NCI-H187 (cell line): Measurements from ENCODE around the gene IPO8.

ENCODE experiments used
- DNase-seq, 2 experiments: peaks; one replicate each; lab custom pipeline; 2025; lab: John Stamatoyannopoulos, UW

IPO8 gene

GRCh38 chr12:30695199-30696102, at the start of gene IPO8:
Gene IPO8, minus strand, starts transcription at chr12:30695869. Its CDS starts 222 bp downstream, at chr12:30695647.
- peak; percentile 75 to 83 for DNase-seq

GRCh38 chr12:30744321-30744720, 48.7 kb upstream of the IPO8 start:
- DNase-seq = no peak

- no peak for DNase-seq
Observed at GRCh38 chr12:30740274-30740673, 44.6 kb upstream of the IPO8 start.

- no peak for DNase-seq
Observed at GRCh38 chr12:30739020-30739419, 43.4 kb upstream of the IPO8 start.

DNA sequence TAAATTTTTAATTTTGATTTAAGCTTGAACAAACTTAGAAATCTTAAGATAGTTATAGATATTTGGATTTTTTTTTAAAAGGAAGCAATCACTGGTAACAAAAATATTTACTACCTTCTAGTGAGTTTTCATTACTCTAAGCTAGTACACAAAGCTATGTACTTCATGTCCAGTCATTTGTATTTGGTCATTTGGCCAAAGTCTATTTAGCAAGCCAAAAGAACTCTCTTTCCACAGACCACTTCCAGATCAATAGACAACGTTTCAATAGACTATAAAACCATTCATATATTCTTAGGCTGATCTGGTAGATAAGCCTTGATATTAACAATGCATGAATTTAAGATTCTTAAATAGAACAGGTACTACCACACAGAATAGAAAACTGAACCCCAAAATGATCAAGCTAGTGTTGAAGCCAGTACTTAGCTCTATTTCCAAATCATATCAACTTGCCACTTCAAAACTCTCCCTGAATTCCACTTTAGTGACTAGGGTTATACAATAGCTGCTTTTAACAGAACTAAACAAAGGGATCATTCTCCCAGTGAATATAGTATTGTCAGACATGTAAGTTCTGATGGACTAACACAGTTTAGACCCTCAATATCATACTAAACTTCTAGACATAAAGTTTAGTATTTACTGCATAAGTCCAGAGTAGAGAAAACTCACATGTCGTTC, 37.4 kb upstream of the IPO8 start:
- no peak for DNase-seq

DNA sequence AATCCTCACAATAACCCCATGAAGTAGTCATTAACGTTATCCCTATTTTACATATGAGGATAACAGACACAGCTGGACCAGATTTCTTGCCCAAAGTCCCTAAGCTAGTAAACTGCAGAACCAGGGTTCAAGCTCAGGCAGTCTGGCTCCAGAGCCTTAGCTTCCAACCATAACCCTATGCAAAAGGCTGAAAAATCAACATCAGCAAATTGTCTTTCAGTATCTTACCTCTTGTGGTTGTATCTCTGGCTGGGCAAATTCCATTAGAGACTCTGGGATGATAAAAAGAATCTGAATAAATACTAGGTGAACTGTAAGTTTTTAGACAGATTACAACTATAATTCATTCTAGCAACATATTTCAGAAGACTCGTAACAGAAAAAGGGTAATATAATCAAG, 34.3 kb upstream of the IPO8 start:
- DNase-seq = no peak

DNA sequence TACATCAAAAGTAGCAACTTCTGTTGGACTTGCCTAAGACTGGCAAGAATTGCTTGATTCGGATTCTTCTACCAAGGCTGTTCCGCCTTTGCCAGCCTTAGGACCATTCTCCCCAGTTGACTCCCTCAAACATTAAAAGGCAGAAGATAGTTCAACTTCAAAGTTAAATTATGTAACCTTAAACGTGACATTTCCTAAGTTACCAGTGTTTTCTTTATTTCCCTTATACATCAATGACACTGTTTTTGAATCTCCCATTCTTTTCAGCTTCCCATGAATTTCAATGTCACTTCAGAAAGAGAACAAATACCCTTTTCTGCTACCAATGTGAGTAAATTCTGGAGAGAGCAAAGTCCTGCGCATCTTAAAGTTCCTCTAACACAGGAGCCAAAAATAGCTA, 33.9 kb upstream of the IPO8 start:
- DNase-seq = no peak

- DNase-seq = no peak
Observed at GRCh38 chr12:30726647-30727046, 31.0 kb upstream of the IPO8 start.

DNA sequence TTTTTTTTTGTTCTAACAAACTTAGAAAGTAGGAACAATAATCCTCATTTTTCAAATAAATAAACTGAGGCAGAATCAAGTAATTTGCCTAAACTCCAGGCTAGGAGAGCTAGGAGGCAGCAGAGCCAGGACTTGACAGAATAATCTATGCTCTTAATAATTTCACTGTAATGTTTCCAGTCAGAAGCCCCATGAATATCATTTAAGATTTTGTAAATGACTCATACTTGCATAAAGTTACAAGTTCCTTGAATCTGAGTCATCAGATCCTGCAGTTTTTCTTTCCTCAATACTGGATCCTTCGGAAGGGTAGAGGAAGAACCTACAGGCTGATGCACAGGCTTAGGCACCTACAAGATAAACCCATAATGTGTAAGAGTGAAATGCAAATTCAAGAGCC, 30.1 kb upstream of the IPO8 start:
- DNase-seq = no peak

GRCh38 chr12:30719060-30719459, 23.4 kb upstream of the IPO8 start:
- no peak for DNase-seq

- DNase-seq = no peak
Observed at GRCh38 chr12:30707613-30708342, 12.1 kb upstream of the IPO8 start.

- DNase-seq = no peak
Observed at GRCh38 chr12:30706476-30706875, 10.8 kb upstream of the IPO8 start.

DNA sequence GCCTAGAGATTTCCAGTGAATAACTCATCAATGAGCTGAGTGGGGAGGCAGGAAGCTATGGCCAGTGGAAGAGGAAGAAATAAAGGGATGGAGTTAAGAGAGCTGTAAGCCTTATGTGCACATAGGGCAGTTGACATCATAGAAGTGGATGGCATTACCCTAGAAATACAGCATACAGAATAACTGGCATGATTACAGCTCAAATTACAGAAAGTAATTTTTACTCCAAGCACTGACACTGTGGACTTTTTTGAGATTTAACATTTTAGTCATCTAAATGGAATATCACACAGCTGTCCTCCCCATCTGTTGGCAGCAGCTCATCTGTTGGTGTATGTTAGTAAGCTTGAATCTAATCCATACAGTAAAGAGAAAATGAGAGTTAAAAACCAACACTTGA, 5.4 kb upstream of the IPO8 start:
- no peak for DNase-seq

DNA sequence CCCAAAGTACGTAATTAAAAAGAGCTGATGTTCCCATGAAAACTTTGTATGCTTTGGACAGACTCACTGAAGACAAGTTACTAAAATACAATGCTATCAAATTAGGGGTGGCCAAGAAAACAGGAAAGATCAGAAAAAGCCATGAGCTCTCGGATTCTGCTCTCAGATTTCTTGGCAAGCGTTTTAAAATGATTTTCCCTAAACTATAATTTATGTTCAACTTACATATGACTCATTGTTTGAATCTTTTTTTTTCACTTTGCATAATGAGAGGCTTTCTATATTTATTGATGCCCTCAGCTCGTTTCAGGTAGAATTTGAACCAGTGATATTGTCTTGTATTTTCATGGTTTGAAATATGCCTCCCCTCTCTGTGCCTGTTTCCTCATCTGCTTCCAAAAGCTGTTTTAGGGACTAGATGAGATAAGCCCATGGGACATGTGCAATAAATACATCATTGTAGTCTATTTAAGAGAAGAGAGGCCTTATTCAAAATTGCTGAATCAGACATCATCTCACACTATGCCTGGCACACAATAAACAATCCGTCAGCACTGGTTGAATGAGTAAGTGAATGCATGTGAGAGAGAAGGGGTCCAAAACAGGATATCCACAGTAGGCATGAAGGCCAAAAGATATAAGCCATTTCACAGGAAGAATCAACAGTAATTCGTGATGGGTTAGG, 4.7 kb upstream of the IPO8 start:
- DNase-seq = no peak

DNA sequence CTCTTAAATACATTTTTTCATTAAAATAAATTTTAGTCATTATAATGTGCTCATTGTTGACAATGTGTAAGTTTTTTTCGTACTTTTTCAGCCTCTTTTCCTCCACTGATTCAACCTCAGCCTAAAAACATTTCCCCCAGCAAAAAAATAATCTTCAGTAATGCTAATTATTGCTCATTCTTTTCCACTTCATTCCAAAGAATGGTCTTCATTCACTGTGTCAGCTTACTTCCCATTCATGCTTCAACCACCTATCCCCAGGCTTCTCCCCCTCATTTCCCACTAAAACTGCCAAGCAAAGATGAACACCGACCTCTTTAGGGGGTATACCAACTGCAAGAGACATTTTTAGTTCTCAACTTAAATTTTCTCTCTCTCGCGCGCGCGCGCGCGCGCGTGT, 2.7 kb upstream of the IPO8 start:
- no peak for DNase-seq

GRCh38 chr12:30696943-30697342, 1.3 kb upstream of the IPO8 start:
- DNase-seq = no peak

DNA sequence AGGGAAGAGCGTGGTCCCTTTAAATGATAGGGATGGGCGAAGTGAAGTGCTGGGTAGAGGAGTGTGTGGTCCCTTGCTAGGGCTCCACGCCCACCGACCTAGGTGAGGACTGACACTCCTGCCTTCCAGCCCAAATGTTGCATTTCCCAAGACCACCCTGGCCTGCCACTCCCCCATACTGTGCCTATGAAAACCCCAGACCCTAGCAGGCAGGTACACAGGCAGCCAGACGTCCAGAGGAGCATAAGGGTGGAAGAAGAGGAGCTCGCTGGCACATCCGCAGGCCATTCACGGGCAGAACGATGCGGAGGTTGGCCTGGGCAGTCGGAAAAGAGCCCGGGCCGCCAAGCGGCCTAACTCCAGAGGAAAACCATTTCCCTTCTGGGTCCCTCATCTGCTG, 817 bp upstream of the IPO8 start:
- no peak for DNase-seq

GRCh38 chr12:30696103-30696408, 387 bp upstream of the IPO8 start:
- DNase-seq = no peak

- DNase-seq = peak in 1 of 2 experiments; percentile 6
Observed at GRCh38 chr12:30694412-30695198, 1.1 kb downstream of the IPO8 start.

DNA sequence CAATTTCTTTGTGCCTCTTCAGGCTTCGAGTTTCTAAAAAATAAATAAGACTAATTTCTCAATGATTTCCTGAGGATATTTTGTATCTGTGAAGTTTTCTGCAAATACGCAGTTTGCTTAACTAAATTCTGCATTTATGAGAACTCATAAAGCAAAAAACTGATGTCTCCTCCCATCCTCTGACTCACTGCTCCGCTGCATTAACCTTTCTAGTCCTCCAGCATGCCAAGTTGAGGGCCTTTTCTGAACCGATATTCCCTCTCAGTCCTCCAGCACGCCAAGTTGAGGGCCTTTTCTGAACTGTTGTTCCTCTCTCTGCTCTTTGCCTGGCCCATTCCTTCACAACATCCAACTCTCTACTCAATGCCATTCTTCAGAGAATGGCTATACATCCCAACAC, 3.2 kb downstream of the IPO8 start:
- no peak for DNase-seq

DNA sequence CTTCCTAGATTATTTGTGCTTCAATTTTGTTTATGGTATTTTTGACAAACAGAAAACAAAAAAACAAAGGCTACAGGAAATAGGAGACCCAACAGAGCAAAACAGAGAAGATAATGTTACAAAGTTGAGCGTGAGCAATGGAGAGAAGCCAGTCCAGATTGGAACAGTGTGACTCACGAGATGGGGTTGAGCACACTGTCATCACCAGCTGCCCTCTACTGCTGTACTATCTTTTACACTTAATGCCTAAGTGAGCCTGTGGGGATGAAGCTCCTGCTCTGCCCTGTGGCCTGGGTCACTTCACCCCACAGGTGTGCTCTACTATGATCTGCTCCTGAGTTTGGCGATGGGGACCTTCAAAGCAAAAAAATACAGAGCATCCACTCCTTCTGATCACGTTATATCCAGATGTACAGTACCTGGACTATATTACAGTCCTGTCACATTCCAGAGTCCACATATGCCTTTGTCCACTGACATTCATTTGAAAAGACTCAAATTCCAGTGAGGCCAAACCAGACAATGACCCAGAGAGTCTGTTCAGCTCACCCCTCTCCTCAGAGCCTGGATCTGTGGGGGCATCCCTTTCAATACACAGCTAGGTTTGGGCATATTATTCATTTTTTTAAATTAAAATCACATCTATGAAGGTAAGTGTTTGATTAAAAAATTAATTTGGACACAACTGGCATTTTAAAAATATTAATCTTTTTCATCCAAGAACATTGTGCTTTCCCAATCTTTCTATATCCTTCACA, 4.4 kb downstream of the IPO8 start:
- no peak for DNase-seq
